Liver (tissue), 9 donors: Measurements from ENCODE around the gene PMFBP1. TPM values are rescaled to one million over a fixed set of nuclear protein-coding genes. Genes with fewer than 3 reads are reported as not detected.

Experiments used
- DNase-seq: peaks from one replicate; pipeline ENCODE4 v3.0.0-alpha.2; 2017; ENCODE audit warnings: low spot score
- H3K27ac ChIP-seq, 2 donors: one replicate each; pipeline ENCODE4 v1.7.0; 2013; ENCODE audit warnings: inconsistent platforms in 2 of 2, low read length in 2 of 2, control low read depth in 1 of 2, low read depth in 1 of 2, mild to moderate bottlenecking in 1 of 2
- H3K27me3 ChIP-seq, 4 donors: one replicate each; pipeline versions ENCODE4 v1.6.1 to v1.7.0; 2013; ENCODE audit warnings: low read length in 3 of 4, inconsistent platforms in 1 of 4, mild to moderate bottlenecking in 1 of 4, moderate library complexity in 1 of 4; ENCODE audit not compliant: control insufficient read depth in 4 of 4, insufficient read depth in 4 of 4
- H3K36me3 ChIP-seq, 4 donors: one replicate each; pipeline versions ENCODE4 v1.6.1 to v1.7.0; 2013; ENCODE audit warnings: low read length in 3 of 4, mild to moderate bottlenecking in 3 of 4, low read depth in 1 of 4, moderate library complexity in 1 of 4; ENCODE audit not compliant: control insufficient read depth in 4 of 4, insufficient read depth in 3 of 4
- H3K4me1 ChIP-seq, 4 donors: one replicate each; pipeline versions ENCODE4 v1.6.1 to v1.7.0; 2013; ENCODE audit warnings: low read length in 3 of 4, mild to moderate bottlenecking in 3 of 4, moderate library complexity in 1 of 4; ENCODE audit not compliant: control insufficient read depth in 4 of 4, insufficient read depth in 4 of 4
- H3K4me3 ChIP-seq, 3 donors: one replicate each; pipeline versions ENCODE4 v1.6.1 to v1.7.0; 2013; ENCODE audit warnings: low read length in 3 of 3, control low read depth in 1 of 3, low read depth in 1 of 3, mild to moderate bottlenecking in 1 of 3
- H3K9ac ChIP-seq, 2 donors: one replicate each; pipeline ENCODE4 v1.7.0; 2013; ENCODE audit warnings: low read length in 2 of 2, mild to moderate bottlenecking in 2 of 2, moderate library complexity in 2 of 2, control low read depth in 1 of 2, low read depth in 1 of 2
- H3K9me3 ChIP-seq, 4 donors: one replicate each; pipeline versions ENCODE4 v1.6.1 to v1.7.0; 2013; ENCODE audit warnings: low read length in 3 of 4; ENCODE audit not compliant: control insufficient read depth in 4 of 4
- EGR1 ChIP-seq, 2 donors: IDR thresholded peaks; 2 replicates each; pipeline ENCODE4 v1.6.1; 2016 to 2018; ENCODE audit warnings: antibody characterized with exemption in 2 of 2, low read depth in 2 of 2
- FOXA2 ChIP-seq: IDR thresholded peaks from 2 replicates; pipeline ENCODE4 v1.6.1; 2016; ENCODE audit warnings: antibody characterized with exemption
- HNF4A ChIP-seq, 2 donors: conservative IDR thresholded peaks; 2 replicates each; pipeline ENCODE4 v1.6.1; 2016; ENCODE audit warnings: antibody characterized with exemption in 2 of 2, mild to moderate bottlenecking in 2 of 2
- HNF4G ChIP-seq: IDR thresholded peaks from 2 replicates; pipeline ENCODE4 v1.6.1; 2016; ENCODE audit warnings: antibody characterized with exemption
- MAX ChIP-seq: IDR thresholded peaks from 2 replicates; pipeline ENCODE4 v1.6.1; 2016; ENCODE audit warnings: antibody characterized with exemption
- RAD21 ChIP-seq, 2 donors: IDR thresholded peaks; 2 replicates each; pipeline ENCODE4 v1.6.1; 2016; ENCODE audit warnings: antibody characterized with exemption in 2 of 2, mild to moderate bottlenecking in 2 of 2
- RXRA ChIP-seq, 2 donors: IDR thresholded peaks; 2 replicates each; pipeline ENCODE4 v1.6.1; 2017 to 2018; ENCODE audit warnings: antibody characterized with exemption in 2 of 2, mild to moderate bottlenecking in 1 of 2
- TAF1 ChIP-seq: conservative IDR thresholded peaks from 2 replicates; pipeline ENCODE4 v1.6.1; 2016; ENCODE audit warnings: antibody characterized with exemption, mild to moderate bottlenecking
- YY1 ChIP-seq: IDR thresholded peaks from 2 replicates; pipeline ENCODE4 v1.6.1; 2016; ENCODE audit warnings: antibody characterized with exemption, mild to moderate bottlenecking
- ZBTB33 ChIP-seq: IDR thresholded peaks from 2 replicates; pipeline ENCODE4 v1.6.1; 2016; ENCODE audit warnings: antibody characterized with exemption
- WGBS: extraction: QIAGEN DNeasy Blood & Tissue Kit; methylation state at CpG from one replicate; pipeline ENCODE4 v1.1.7; 2013; 5-methylcytosine and 5-hydroxymethylcytosine counted together
- polyA plus RNA-seq, 2 donors: library from polyadenylated mRNA; stranded (reverse) in 1 of 2; unstranded in 1 of 2; fragments of 200-250 nt in 1 of 2; fragments of >200 nt in 1 of 2; fragmentation: Nextera tagmentation in 1 of 2; extraction: Ambion mirVana in 1 of 2; gene quantifications; one replicate each; pipeline versions ENCODE4 v1.2.1 to v1.2.3, GENCODE V29; 2013 to 2015
- total RNA-seq, 2 donors: library from RNA; depleted of rRNA; stranded (reverse); fragments of >200 nt; gene quantifications; one replicate each; pipeline ENCODE4 v1.2.3, GENCODE V29; 2014
- TF ChIP-seq, protein P1 (sequence below): IDR thresholded peaks from 2 replicates; pipeline ENCODE4 v1.6.1; 2016; ENCODE audit warnings: antibody characterized with exemption, mild to moderate bottlenecking
- TF ChIP-seq, protein P2 (sequence below): IDR thresholded peaks from 2 replicates; pipeline ENCODE4 v1.6.1; 2016; ENCODE audit warnings: antibody characterized with exemption
- TF ChIP-seq, protein P3 (sequence below): fragments of 150-350 bp; IDR thresholded peaks from 2 replicates; pipeline ENCODE4 v1.5.1; 2017; ENCODE audit warnings: improper control_type of control experiment, low read depth, low read length; ENCODE audit not compliant: missing input control
- donor health status: healthy.
- donor health status: healthy.
- donor health status: healthy.
- donor health status: healthy.
- donor health status: healthy.

PMFBP1 gene
- total and polyA plus RNA-seq, 4 donors: 0.06 to 1.4 (median 0.29) TPM

DNA sequence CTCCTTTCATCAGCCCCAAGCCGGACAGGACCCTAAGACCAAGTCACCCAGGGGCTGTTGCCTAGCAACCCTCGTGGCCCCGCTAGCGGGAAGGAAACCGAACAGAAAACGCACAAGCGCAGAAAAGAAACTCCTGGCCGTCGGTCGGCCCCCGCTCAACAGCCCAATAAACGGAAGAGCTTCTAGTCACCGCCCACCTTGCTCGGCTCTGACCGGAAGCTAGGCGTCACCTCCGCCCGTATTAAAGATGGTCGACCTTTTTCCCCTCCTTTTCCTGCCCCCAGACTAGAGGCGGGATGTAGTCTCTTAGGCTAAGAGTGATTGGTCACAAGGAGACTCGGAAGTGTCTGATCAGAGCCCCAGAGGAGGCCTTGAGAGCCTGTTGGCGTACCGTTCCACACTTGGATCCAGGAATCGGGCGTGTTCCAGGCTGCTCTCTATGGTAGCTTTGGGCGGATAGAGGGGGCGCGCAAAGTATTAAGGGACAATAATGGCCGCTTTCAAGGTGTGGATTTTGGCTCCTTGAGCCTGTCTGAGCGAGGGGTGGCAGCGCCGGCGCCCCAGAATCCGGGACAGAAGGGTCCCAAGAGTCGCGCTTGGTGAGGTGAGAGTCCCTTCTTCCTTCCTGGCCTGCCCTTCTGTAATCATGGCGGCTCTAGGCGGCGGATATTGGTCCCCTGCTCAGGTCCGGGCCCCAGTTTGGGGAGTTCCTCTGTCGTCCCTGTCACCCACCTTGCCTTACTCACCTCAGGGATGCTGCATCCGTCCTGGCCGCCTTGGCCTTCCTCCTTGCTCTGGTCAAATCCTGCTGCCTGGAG lies 78.3 kb downstream of the PMFBP1 start, which contains the start of the genes DHX38 and TXNL4B (continued):
- TF ChIP-seq, protein P1, sequence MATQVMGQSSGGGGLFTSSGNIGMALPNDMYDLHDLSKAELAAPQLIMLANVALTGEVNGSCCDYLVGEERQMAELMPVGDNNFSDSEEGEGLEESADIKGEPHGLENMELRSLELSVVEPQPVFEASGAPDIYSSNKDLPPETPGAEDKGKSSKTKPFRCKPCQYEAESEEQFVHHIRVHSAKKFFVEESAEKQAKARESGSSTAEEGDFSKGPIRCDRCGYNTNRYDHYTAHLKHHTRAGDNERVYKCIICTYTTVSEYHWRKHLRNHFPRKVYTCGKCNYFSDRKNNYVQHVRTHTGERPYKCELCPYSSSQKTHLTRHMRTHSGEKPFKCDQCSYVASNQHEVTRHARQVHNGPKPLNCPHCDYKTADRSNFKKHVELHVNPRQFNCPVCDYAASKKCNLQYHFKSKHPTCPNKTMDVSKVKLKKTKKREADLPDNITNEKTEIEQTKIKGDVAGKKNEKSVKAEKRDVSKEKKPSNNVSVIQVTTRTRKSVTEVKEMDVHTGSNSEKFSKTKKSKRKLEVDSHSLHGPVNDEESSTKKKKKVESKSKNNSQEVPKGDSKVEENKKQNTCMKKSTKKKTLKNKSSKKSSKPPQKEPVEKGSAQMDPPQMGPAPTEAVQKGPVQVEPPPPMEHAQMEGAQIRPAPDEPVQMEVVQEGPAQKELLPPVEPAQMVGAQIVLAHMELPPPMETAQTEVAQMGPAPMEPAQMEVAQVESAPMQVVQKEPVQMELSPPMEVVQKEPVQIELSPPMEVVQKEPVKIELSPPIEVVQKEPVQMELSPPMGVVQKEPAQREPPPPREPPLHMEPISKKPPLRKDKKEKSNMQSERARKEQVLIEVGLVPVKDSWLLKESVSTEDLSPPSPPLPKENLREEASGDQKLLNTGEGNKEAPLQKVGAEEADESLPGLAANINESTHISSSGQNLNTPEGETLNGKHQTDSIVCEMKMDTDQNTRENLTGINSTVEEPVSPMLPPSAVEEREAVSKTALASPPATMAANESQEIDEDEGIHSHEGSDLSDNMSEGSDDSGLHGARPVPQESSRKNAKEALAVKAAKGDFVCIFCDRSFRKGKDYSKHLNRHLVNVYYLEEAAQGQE: peak; percentile 94
- TF ChIP-seq HNF4A (conservative IDR thresholded peaks at IDR 0.05): peak; percentile 64 to 79

GRCh38 chr16:72092832-72093447 lies 79.0 kb downstream of the PMFBP1 start:
- Histone ChIP-seq H3K4me1 (peaks cover 0 to 38% (median 29%) of the 10 kb centered on the region in 4 donors), H3K9ac (peak overlapping the region; percentile 29 to 70), H3K4me3 (peak overlapping the region; percentile 65 to 97 (median 93)), H3K27ac (peak overlapping the region; percentile 78 to 81), H3K27me3 (no peaks in the 10 kb centered on the region), H3K9me3 (no peaks in the 10 kb centered on the region), H3K36me3 (peaks cover 12 to 45% (median 36%) of the 10 kb centered on the region in 4 donors)
- no peak for TF ChIP-seq ZBTB33
- TF ChIP-seq RXRA (IDR thresholded peaks at IDR 0.05): peak in 1 of 2 donors; percentile 8
- no peak for DNase-seq
- WGBS: under 1% methylated on average over 22 of the region's 22 CpGs

DNA sequence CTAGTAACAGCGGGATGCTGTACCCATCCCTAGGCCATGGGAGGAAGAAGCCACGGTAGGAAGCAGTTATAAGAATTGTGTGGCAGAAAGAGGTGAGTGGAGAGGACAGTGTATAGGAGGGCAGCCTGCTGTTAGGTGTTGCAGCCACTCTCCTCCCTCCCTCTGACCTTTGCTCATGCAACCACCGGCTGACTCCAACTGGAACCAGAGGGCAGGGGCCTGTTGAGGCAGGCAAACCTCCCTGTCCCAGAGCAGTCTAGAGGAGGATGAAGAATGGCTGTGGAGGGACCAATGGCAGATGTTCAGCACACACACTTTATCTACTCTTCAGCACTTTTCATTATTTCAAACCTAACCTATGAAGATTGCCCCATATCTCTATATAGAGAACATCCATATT lies 80.7 kb downstream of the PMFBP1 start:
- Histone ChIP-seq H3K4me1 (peaks cover 0 to 38% (median 29%) of the 10 kb centered on the region in 4 donors), H3K4me3 (peak overlapping the region in 1 of 3 donors; percentile 24), H3K36me3 (peaks cover 17 to 43% (median 30%) of the 10 kb centered on the region in 4 donors), H3K27ac (no peak overlapping the region), H3K27me3 (no peaks in the 10 kb centered on the region), H3K9ac (no peak overlapping the region), H3K9me3 (no peaks in the 10 kb centered on the region)
- WGBS: 47% methylated on average over 3 of the region's 3 CpGs
- DNase-seq: no peak
- peak; percentile 59 for TF ChIP-seq YY1
- TF ChIP-seq, protein P2, sequence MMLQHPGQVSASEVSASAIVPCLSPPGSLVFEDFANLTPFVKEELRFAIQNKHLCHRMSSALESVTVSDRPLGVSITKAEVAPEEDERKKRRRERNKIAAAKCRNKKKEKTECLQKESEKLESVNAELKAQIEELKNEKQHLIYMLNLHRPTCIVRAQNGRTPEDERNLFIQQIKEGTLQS: no peak
- no peak for TF ChIP-seq ZBTB33
- TF ChIP-seq HNF4A (conservative IDR thresholded peaks at IDR 0.05): peak; percentile 76 to 83
- TF ChIP-seq EGR1 (IDR thresholded peaks at IDR 0.05; ENCODE audit: low read depth in 2 of 2): no peak
- TF ChIP-seq FOXA2: peak; percentile 11
- peak in 1 of 2 donors; percentile 33 for TF ChIP-seq RAD21 (IDR thresholded peaks at IDR 0.05)
- TF ChIP-seq HNF4G: no peak
- TF ChIP-seq MAX: no peak
- TF ChIP-seq TAF1: no peak
- TF ChIP-seq, protein P3, sequence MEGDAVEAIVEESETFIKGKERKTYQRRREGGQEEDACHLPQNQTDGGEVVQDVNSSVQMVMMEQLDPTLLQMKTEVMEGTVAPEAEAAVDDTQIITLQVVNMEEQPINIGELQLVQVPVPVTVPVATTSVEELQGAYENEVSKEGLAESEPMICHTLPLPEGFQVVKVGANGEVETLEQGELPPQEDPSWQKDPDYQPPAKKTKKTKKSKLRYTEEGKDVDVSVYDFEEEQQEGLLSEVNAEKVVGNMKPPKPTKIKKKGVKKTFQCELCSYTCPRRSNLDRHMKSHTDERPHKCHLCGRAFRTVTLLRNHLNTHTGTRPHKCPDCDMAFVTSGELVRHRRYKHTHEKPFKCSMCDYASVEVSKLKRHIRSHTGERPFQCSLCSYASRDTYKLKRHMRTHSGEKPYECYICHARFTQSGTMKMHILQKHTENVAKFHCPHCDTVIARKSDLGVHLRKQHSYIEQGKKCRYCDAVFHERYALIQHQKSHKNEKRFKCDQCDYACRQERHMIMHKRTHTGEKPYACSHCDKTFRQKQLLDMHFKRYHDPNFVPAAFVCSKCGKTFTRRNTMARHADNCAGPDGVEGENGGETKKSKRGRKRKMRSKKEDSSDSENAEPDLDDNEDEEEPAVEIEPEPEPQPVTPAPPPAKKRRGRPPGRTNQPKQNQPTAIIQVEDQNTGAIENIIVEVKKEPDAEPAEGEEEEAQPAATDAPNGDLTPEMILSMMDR: no peak
